Nephron (organoid): ENCODE results near the gene C10orf120.

Experiments used
- H3K27ac Mint-ChIP-seq, 3 experiments: 2 replicates each; pipeline ENCODE4 v1.8.0; 2020; ENCODE audit warnings: mixed read lengths in 3 of 3, mild to moderate bottlenecking in 2 of 3, moderate library complexity in 1 of 3
- H3K27me3 Mint-ChIP-seq: 2 replicates; pipeline ENCODE4 v1.8.0; 2021; ENCODE audit warnings: low read depth, mild to moderate bottlenecking, moderate library complexity, mixed read lengths
- H3K36me3 Mint-ChIP-seq: 2 replicates; pipeline ENCODE4 v1.8.0; 2020; ENCODE audit warnings: low read depth, mixed read lengths
- H3K4me1 Mint-ChIP-seq: 2 replicates; pipeline ENCODE4 v1.8.0; 2020; ENCODE audit warnings: mixed read lengths
- H3K4me3 Mint-ChIP-seq, 3 experiments: 2 replicates each; pipeline ENCODE4 v1.8.0; 2020; ENCODE audit warnings: mild to moderate bottlenecking in 3 of 3, mixed read lengths in 3 of 3, moderate library complexity in 2 of 3
- H3K9me3 Mint-ChIP-seq: 2 replicates; pipeline ENCODE4 v1.8.0; 2020; ENCODE audit warnings: mixed read lengths
- CTCF ChIP-seq, 3 experiments: fragments of 200-600 bp; sonication (generic); IDR thresholded peaks; one replicate each; pipeline ENCODE4 v1.5.0; 2021; ENCODE audit warnings: antibody characterized with exemption in 3 of 3; ENCODE audit not compliant: unreplicated experiment in 3 of 3

C10orf120 gene

GRCh38 chr10:122678266-122678665, 21.4 kb downstream of the C10orf120 start:
- no peaks in the 10 kb centered on the region for H3K36me3 Mint-ChIP-seq
- no peak overlapping the region for H3K4me3 Mint-ChIP-seq
- H3K4me1 Mint-ChIP-seq = no peaks in the 10 kb centered on the region
- peaks cover 22% of the 10 kb centered on the region for H3K27me3 Mint-ChIP-seq
- no peaks in the 10 kb centered on the region for H3K9me3 Mint-ChIP-seq
- no peak for TF ChIP-seq CTCF (IDR thresholded peaks at IDR 0.05; ENCODE audit: unreplicated experiment in 3 of 3)
- no peak overlapping the region for H3K27ac Mint-ChIP-seq

DNA sequence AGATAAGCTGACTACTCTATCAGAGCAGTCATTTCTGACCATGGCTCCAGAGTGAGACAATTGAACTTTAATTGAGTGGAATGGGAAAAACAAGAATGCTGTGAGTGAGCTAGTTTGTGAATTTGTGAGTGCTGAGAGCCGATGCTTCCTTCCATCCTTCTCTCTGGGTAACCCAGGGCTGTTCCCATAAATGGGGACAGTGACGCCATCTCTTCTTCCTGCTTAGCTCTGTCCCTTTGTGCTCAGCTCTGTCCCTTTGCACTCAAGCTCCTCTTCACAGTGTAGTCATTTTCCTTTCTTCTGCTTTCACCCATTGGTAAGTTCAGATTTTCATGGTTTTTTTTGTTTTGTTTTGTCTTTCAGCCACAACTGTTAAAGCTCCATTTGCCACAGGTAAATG, 24.4 kb downstream of the C10orf120 start:
- H3K36me3 Mint-ChIP-seq = no peaks in the 10 kb centered on the region
- H3K4me3 Mint-ChIP-seq = no peak overlapping the region
- H3K27me3 Mint-ChIP-seq = peaks cover 30% of the 10 kb centered on the region
- no peak for TF ChIP-seq CTCF (IDR thresholded peaks at IDR 0.05; ENCODE audit: unreplicated experiment in 3 of 3)
- no peak overlapping the region for H3K27ac Mint-ChIP-seq
- no peaks in the 10 kb centered on the region for H3K4me1 Mint-ChIP-seq
- no peaks in the 10 kb centered on the region for H3K9me3 Mint-ChIP-seq

DNA sequence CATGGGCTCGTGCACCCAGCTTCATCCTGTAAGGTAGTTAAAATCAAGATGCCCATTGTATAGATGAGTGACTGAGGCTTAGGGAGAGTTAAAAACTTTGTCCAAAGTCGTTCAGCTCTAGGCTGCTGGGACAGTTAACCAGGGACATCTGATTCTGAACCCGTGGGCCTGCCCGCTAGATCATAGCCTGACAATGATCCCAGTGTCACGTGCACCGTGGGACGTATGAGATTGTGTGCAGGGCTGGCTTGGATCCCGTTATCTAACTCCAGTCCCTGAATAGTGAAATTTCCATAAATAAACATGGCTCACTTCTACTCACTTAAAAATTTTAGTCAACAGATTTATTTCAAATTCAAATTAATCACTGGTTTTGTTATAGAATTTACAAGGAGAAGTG, 24.9 kb downstream of the C10orf120 start:
- H3K36me3 Mint-ChIP-seq = no peaks in the 10 kb centered on the region
- no peak for TF ChIP-seq CTCF (IDR thresholded peaks at IDR 0.05; ENCODE audit: unreplicated experiment in 3 of 3)

DNA sequence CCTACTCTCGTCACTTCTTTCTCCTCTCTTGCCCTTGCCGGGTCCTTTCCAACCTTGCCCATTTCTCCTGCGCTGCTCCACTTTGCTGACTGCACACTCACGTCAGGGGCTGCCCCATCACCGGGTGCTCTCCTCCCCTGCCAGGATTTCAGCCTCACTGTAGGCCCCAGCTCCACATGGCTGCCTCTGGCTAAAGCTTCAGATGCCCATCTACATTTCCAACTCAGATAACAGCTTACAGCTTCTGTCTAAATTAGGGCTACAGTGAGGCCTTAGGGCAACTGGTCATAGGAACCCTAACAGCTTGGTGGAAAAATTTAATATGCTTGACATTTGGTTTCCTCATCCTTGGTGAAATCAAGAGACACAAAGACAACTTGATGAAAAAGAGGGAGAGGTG, 25.9 kb downstream of the C10orf120 start:
- Mint-ChIP-seq H3K36me3 (no peaks in the 10 kb centered on the region), H3K4me1 (no peaks in the 10 kb centered on the region), H3K9me3 (no peaks in the 10 kb centered on the region), H3K27me3 (peaks cover 35% of the 10 kb centered on the region), H3K4me3 (no peak overlapping the region), H3K27ac (no peak overlapping the region)
- TF ChIP-seq CTCF (IDR thresholded peaks at IDR 0.05; ENCODE audit: unreplicated experiment in 3 of 3) = no peak

More for the DNA sequence above, 24.9 kb downstream of the C10orf120 start:
- no peaks in the 10 kb centered on the region for H3K4me1 Mint-ChIP-seq
- no peak overlapping the region for H3K4me3 Mint-ChIP-seq
- no peak overlapping the region for H3K27ac Mint-ChIP-seq
- H3K27me3 Mint-ChIP-seq = peaks cover 32% of the 10 kb centered on the region
- no peaks in the 10 kb centered on the region for H3K9me3 Mint-ChIP-seq

- H3K36me3 Mint-ChIP-seq = no peaks in the 10 kb centered on the region
Measured at GRCh38 chr10:122673269-122673668, 26.4 kb downstream of the C10orf120 start.

More at GRCh38 chr10:122673269-122673668, 26.4 kb downstream of the C10orf120 start:
- Mint-ChIP-seq H3K4me3 (no peak overlapping the region), H3K4me1 (no peaks in the 10 kb centered on the region), H3K27me3 (peaks cover 31% of the 10 kb centered on the region), H3K27ac (no peak overlapping the region), H3K9me3 (no peaks in the 10 kb centered on the region)
- no peak for TF ChIP-seq CTCF (IDR thresholded peaks at IDR 0.05; ENCODE audit: unreplicated experiment in 3 of 3)
